Measurements from ENCODE around the gene SRSF3.

- no peak for TF ChIP-seq SNAI2 (CRISPR knock-in tag; IDR thresholded peaks at IDR 0.05)
- TF ChIP-seq ZFP3 (CRISPR knock-in tag; IDR thresholded peaks at IDR 0.05), result no peak
- no peak for TF ChIP-seq POU6F1 (CRISPR knock-in tag; IDR thresholded peaks at IDR 0.05; ENCODE audit: borderline replicate concordance, low read depth)
- TF ChIP-seq, protein P1, sequence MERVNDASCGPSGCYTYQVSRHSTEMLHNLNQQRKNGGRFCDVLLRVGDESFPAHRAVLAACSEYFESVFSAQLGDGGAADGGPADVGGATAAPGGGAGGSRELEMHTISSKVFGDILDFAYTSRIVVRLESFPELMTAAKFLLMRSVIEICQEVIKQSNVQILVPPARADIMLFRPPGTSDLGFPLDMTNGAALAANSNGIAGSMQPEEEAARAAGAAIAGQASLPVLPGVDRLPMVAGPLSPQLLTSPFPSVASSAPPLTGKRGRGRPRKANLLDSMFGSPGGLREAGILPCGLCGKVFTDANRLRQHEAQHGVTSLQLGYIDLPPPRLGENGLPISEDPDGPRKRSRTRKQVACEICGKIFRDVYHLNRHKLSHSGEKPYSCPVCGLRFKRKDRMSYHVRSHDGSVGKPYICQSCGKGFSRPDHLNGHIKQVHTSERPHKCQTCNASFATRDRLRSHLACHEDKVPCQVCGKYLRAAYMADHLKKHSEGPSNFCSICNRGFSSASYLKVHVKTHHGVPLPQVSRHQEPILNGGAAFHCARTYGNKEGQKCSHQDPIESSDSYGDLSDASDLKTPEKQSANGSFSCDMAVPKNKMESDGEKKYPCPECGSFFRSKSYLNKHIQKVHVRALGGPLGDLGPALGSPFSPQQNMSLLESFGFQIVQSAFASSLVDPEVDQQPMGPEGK (CRISPR knock-in tag; IDR thresholded peaks at IDR 0.05; ENCODE audit: borderline replicate concordance), result no peak
- TF ChIP-seq ZFP30 (CRISPR knock-in tag; IDR thresholded peaks at IDR 0.05), result no peak
- TF ChIP-seq ZNF565 (CRISPR knock-in tag; conservative IDR thresholded peaks at IDR 0.05; ENCODE audit: low read depth), result no peak
- TF ChIP-seq, protein P2, sequence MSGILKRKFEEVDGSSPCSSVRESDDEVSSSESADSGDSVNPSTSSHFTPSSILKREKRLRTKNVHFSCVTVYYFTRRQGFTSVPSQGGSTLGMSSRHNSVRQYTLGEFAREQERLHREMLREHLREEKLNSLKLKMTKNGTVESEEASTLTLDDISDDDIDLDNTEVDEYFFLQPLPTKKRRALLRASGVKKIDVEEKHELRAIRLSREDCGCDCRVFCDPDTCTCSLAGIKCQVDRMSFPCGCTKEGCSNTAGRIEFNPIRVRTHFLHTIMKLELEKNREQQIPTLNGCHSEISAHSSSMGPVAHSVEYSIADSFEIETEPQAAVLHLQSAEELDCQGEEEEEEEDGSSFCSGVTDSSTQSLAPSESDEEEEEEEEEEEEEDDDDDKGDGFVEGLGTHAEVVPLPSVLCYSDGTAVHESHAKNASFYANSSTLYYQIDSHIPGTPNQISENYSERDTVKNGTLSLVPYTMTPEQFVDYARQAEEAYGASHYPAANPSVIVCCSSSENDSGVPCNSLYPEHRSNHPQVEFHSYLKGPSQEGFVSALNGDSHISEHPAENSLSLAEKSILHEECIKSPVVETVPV (CRISPR knock-in tag; IDR thresholded peaks at IDR 0.05), result no peak
- TF ChIP-seq ISL1 (CRISPR knock-in tag; IDR thresholded peaks at IDR 0.05), result no peak
- TF ChIP-seq ARNTL (CRISPR knock-in tag; IDR thresholded peaks at IDR 0.05; ENCODE audit: borderline replicate concordance, low read depth), result no peak
- TF ChIP-seq ZNF8 (CRISPR knock-in tag; IDR thresholded peaks at IDR 0.05), result no peak
- TF ChIP-seq GLIS3 (CRISPR knock-in tag; IDR thresholded peaks at IDR 0.05), result no peak
- TF ChIP-seq ZC3H10 (CRISPR knock-in tag; IDR thresholded peaks at IDR 0.05), result no peak
- no peak for TF ChIP-seq TOX (CRISPR knock-in tag; IDR thresholded peaks at IDR 0.05; ENCODE audit: borderline replicate concordance)
- TF ChIP-seq TCF4 (CRISPR knock-in tag; IDR thresholded peaks at IDR 0.05; ENCODE audit: borderline replicate concordance), result no peak
Measured at GRCh38 chr6:36610956-36611336, 16.8 kb downstream of the SRSF3 start.
